SJCRH30 (cell line): ENCODE data around the gene HNF1A. TPM values are rescaled to one million over a fixed set of nuclear protein-coding genes. Genes with fewer than 3 reads are reported as not detected.

Source experiments
- DNase-seq, 2 experiments: peaks; one replicate each; pipeline ENCODE4 v3.0.0-alpha.2; 2015 to 2020
- H3K27ac ChIP-seq: fragments of 250-450 bp; sonication (Bioruptor Pico); 2 replicates; pipeline ENCODE4 v1.5.1; 2020; ENCODE audit warnings: mild to moderate bottlenecking, moderate library complexity
- H3K27me3 ChIP-seq: fragments of 250-450 bp; sonication (Bioruptor Pico); 2 replicates; pipeline ENCODE4 v1.5.1; 2020; ENCODE audit warnings: mild to moderate bottlenecking, moderate library complexity
- H3K36me3 ChIP-seq: fragments of 250-450 bp; sonication (Bioruptor Pico); 2 replicates; pipeline ENCODE4 v1.5.1; 2020; ENCODE audit warnings: mild to moderate bottlenecking, moderate library complexity
- H3K4me1 ChIP-seq: fragments of 250-450 bp; sonication (Bioruptor Pico); 2 replicates; pipeline ENCODE4 v1.5.1; 2020; ENCODE audit warnings: mild to moderate bottlenecking, moderate library complexity
- H3K4me3 ChIP-seq: fragments of 250-450 bp; sonication (Bioruptor Pico); 2 replicates; pipeline ENCODE4 v1.5.1; 2020; ENCODE audit warnings: mild to moderate bottlenecking, moderate library complexity
- H3K9me3 ChIP-seq: fragments of 250-450 bp; sonication (Bioruptor Pico); replicated peaks from 2 replicates; pipeline ENCODE4 v1.5.1; 2020; ENCODE audit warnings: mild to moderate bottlenecking, moderate library complexity
- total RNA-seq: library from RNA; depleted of rRNA; stranded (reverse); fragments of >200 nt; shearing (Covaris generic); gene quantifications from 2 replicates; pipeline ENCODE4 v1.2.3, GENCODE V29; 2014

HNF1A gene
- total RNA-seq, 1 experiment from 2014 or later: 0.04 TPM

- Histone ChIP-seq H3K4me1 (no peaks in the 10 kb centered on the region), H3K27me3 (no peaks in the 10 kb centered on the region)
- DNase-seq: no peak
Observed at GRCh38 chr12:120990487-120991055, 12.2 kb downstream of the HNF1A start.

GRCh38 chr12:120991965-120992364 lies 13.6 kb downstream of the HNF1A start:
- H3K36me3 ChIP-seq: no peaks in the 10 kb centered on the region
- no peaks in the 10 kb centered on the region for H3K9me3 ChIP-seq
- DNase-seq: no peak
- H3K4me3 ChIP-seq: no peak overlapping the region
- H3K27me3 ChIP-seq: no peaks in the 10 kb centered on the region
- no peaks in the 10 kb centered on the region for H3K4me1 ChIP-seq
- H3K27ac ChIP-seq: no peak overlapping the region

More at GRCh38 chr12:120990487-120991055, 12.2 kb downstream of the HNF1A start:
- H3K4me3 ChIP-seq: no peak overlapping the region
- no peaks in the 10 kb centered on the region for H3K36me3 ChIP-seq
- no peak overlapping the region for H3K27ac ChIP-seq
- no peaks in the 10 kb centered on the region for H3K9me3 ChIP-seq

GRCh38 chr12:120992989-120993388 lies 14.6 kb downstream of the HNF1A start:
- DNase-seq: no peak
- H3K27me3 ChIP-seq: no peaks in the 10 kb centered on the region
- H3K27ac ChIP-seq: no peak overlapping the region
- no peak overlapping the region for H3K4me3 ChIP-seq
- no peaks in the 10 kb centered on the region for H3K9me3 ChIP-seq
- no peaks in the 10 kb centered on the region for H3K36me3 ChIP-seq
- H3K4me1 ChIP-seq: no peaks in the 10 kb centered on the region

DNA sequence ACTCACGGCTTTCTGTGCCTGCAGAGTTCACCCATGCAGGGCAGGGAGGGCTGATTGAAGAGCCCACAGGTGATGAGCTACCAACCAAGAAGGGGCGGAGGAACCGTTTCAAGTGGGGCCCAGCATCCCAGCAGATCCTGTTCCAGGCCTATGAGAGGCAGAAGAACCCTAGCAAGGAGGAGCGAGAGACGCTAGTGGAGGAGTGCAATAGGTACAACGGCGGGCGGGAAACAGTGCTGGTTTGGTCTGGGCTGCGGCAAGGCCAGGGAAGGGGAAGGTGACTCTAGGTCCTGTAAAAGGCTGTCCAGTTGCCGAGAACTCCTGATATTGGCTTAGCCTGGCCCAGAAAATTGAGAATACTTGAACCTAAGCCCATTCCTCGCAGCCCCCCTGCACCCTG lies 15.2 kb downstream of the HNF1A start:
- DNase-seq: no peak
- no peaks in the 10 kb centered on the region for H3K27me3 ChIP-seq
- no peaks in the 10 kb centered on the region for H3K36me3 ChIP-seq
- no peak overlapping the region for H3K27ac ChIP-seq
- H3K4me1 ChIP-seq: no peaks in the 10 kb centered on the region
- no peak overlapping the region for H3K4me3 ChIP-seq
- H3K9me3 ChIP-seq: no peaks in the 10 kb centered on the region

DNA sequence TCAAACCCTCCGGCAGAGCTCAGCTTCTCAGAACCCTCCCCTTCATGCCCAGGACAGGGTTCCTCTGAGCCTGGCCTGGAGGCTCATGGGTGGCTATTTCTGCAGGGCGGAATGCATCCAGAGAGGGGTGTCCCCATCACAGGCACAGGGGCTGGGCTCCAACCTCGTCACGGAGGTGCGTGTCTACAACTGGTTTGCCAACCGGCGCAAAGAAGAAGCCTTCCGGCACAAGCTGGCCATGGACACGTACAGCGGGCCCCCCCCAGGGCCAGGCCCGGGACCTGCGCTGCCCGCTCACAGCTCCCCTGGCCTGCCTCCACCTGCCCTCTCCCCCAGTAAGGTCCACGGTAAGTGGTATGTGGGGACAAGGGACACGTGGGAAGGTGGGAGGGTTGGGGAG lies 15.7 kb downstream of the HNF1A start:
- no peak overlapping the region for H3K4me3 ChIP-seq
- no peaks in the 10 kb centered on the region for H3K36me3 ChIP-seq
- no peak overlapping the region for H3K27ac ChIP-seq
- H3K4me1 ChIP-seq: no peaks in the 10 kb centered on the region
- H3K9me3 ChIP-seq: no peaks in the 10 kb centered on the region
- DNase-seq: no peak
- no peaks in the 10 kb centered on the region for H3K27me3 ChIP-seq

- no peak overlapping the region for H3K4me3 ChIP-seq
- H3K27me3 ChIP-seq: no peaks in the 10 kb centered on the region
- no peaks in the 10 kb centered on the region for H3K9me3 ChIP-seq
- no peak overlapping the region for H3K27ac ChIP-seq
- no peaks in the 10 kb centered on the region for H3K36me3 ChIP-seq
- no peak for DNase-seq
- no peaks in the 10 kb centered on the region for H3K4me1 ChIP-seq
Observed at GRCh38 chr12:120994589-120995337, 16.4 kb downstream of the HNF1A start.

DNA sequence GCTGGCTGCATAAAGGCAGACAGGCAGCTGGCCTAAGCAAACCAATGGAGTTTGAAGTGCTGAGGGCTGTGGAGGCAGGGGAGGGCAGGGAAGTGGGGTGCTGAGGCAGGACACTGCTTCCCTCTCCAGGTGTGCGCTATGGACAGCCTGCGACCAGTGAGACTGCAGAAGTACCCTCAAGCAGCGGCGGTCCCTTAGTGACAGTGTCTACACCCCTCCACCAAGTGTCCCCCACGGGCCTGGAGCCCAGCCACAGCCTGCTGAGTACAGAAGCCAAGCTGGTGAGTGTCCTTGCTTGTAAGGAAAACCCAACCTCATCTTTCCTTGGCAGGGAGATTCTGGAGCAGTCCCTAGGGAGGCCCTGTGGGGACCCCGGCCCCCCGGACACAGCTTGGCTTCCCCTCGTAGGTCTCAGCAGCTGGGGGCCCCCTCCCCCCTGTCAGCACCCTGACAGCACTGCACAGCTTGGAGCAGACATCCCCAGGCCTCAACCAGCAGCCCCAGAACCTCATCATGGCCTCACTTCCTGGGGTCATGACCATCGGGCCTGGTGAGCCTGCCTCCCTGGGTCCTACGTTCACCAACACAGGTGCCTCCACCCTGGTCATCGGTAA lies 17.9 kb downstream of the HNF1A start:
- Histone ChIP-seq H3K27me3 (no peaks in the 10 kb centered on the region), H3K27ac (no peak overlapping the region), H3K4me1 (no peaks in the 10 kb centered on the region), H3K9me3 (no peaks in the 10 kb centered on the region), H3K4me3 (no peak overlapping the region), H3K36me3 (no peaks in the 10 kb centered on the region)
- no peak for DNase-seq

- no peaks in the 10 kb centered on the region for H3K36me3 ChIP-seq
- no peaks in the 10 kb centered on the region for H3K4me1 ChIP-seq
- no peaks in the 10 kb centered on the region for H3K9me3 ChIP-seq
- no peak overlapping the region for H3K4me3 ChIP-seq
- DNase-seq: no peak
- no peak overlapping the region for H3K27ac ChIP-seq
- no peaks in the 10 kb centered on the region for H3K27me3 ChIP-seq
Observed at GRCh38 chr12:120997448-120997847, 19.1 kb downstream of the HNF1A start.

GRCh38 chr12:120998435-120998834 lies 20.1 kb downstream of the HNF1A start:
- Histone ChIP-seq H3K27ac (no peak overlapping the region), H3K27me3 (no peaks in the 10 kb centered on the region)

DNA sequence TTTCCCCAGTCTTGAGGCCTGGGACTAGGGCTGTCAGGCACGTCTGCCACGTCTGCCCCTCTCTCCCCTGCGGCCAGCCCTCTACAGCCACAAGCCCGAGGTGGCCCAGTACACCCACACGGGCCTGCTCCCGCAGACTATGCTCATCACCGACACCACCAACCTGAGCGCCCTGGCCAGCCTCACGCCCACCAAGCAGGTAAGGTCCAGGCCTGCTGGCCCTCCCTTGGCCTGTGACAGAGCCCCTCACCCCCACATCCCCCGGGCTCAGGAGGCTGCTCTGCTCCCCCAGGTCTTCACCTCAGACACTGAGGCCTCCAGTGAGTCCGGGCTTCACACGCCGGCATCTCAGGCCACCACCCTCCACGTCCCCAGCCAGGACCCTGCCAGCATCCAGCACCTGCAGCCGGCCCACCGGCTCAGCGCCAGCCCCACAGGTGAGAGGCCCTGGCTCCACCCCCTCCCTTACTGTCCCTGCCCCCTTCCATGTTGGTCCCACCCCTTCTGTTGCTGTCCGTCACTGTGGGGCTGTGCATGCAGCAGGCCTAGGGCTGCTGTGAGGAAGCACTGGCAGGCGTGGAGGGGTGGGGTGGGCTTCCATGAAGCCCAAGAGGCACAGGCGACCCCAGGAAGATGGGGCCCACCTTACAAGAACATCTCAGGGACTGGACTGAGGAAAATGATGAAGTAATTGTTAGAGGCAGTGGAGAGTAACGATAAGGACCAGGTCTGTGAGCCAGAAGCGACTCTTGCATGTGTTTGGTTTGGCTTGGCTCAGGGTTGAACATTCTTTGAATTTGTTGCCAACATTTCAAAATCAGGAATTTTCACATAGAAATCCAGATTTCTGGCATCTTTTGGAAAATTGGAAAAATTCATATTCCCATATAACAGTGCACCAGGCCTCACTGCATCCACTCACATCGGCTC lies 21.1 kb downstream of the HNF1A start:
- Histone ChIP-seq H3K4me1 (no peaks in the 10 kb centered on the region), H3K4me3 (no peak overlapping the region), H3K27ac (no peak overlapping the region), H3K27me3 (no peaks in the 10 kb centered on the region), H3K36me3 (peaks cover 11% of the 10 kb centered on the region; the same call in 1 of the 2 replicates), H3K9me3 (no peaks in the 10 kb centered on the region)
- DNase-seq: peak; percentile 27 to 45

More at GRCh38 chr12:120998435-120998834, 20.1 kb downstream of the HNF1A start:
- H3K9me3 ChIP-seq: no peaks in the 10 kb centered on the region
- H3K36me3 ChIP-seq: peaks cover 3% of the 10 kb centered on the region; the same call in 1 of the 2 replicates
- DNase-seq: no peak
- no peak overlapping the region for H3K4me3 ChIP-seq
- H3K4me1 ChIP-seq: no peaks in the 10 kb centered on the region

- H3K27me3 ChIP-seq: no peaks in the 10 kb centered on the region
Observed at GRCh38 chr12:121000530-121000929, 22.2 kb downstream of the HNF1A start.

DNA sequence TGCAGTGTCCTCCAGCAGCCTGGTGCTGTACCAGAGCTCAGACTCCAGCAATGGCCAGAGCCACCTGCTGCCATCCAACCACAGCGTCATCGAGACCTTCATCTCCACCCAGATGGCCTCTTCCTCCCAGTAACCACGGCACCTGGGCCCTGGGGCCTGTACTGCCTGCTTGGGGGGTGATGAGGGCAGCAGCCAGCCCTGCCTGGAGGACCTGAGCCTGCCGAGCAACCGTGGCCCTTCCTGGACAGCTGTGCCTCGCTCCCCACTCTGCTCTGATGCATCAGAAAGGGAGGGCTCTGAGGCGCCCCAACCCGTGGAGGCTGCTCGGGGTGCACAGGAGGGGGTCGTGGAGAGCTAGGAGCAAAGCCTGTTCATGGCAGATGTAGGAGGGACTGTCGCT lies 22.7 kb downstream of the HNF1A start:
- Histone ChIP-seq H3K4me3 (no peak overlapping the region), H3K4me1 (no peaks in the 10 kb centered on the region), H3K9me3 (no peaks in the 10 kb centered on the region), H3K27ac (no peak overlapping the region), H3K36me3 (peaks cover 15% of the 10 kb centered on the region; the same call in 1 of the 2 replicates), H3K27me3 (no peaks in the 10 kb centered on the region)
- DNase-seq: peak in 1 of 2 experiments; percentile 22

More at GRCh38 chr12:121000530-121000929, 22.2 kb downstream of the HNF1A start:
- Histone ChIP-seq H3K27ac (no peak overlapping the region), H3K4me3 (no peak overlapping the region), H3K36me3 (peaks cover 15% of the 10 kb centered on the region; the same call in 1 of the 2 replicates), H3K4me1 (no peaks in the 10 kb centered on the region), H3K9me3 (no peaks in the 10 kb centered on the region)
- no peak for DNase-seq

GRCh38 chr12:121001841-121002483 lies 23.6 kb downstream of the HNF1A start:
- no peaks in the 10 kb centered on the region for H3K27me3 ChIP-seq
- no peak overlapping the region for H3K4me3 ChIP-seq
- no peaks in the 10 kb centered on the region for H3K9me3 ChIP-seq
- H3K4me1 ChIP-seq: no peaks in the 10 kb centered on the region
- no peak for DNase-seq
- H3K27ac ChIP-seq: no peak overlapping the region
- peaks cover 15% of the 10 kb centered on the region; the same call in 1 of the 2 replicates for H3K36me3 ChIP-seq

- no peaks in the 10 kb centered on the region for H3K9me3 ChIP-seq
- H3K4me1 ChIP-seq: no peaks in the 10 kb centered on the region
- H3K36me3 ChIP-seq: peaks cover 15% of the 10 kb centered on the region; the same call in 1 of the 2 replicates
- no peaks in the 10 kb centered on the region for H3K27me3 ChIP-seq
- H3K4me3 ChIP-seq: no peak overlapping the region
- DNase-seq: no peak
- H3K27ac ChIP-seq: no peak overlapping the region
Observed at GRCh38 chr12:121003650-121004049, 25.3 kb downstream of the HNF1A start.
